Astrocyte of the spinal cord (primary cell): ENCODE data around the gene TRNP1.

Experiments
- DNase-seq: peaks from one replicate; pipeline ENCODE4 v3.0.0; 2011; ENCODE audit warnings: low read depth, low spot score
- H3K4me3 ChIP-seq: 2 replicates; pipeline ENCODE4 v1.5.1; 2011; ENCODE audit warnings: low read depth, mild to moderate bottlenecking, low read length, moderate library complexity
- CTCF ChIP-seq: IDR thresholded peaks from 2 replicates; pipeline ENCODE4 v1.5.1; 2012; ENCODE audit warnings: low read depth, mild to moderate bottlenecking, low read length, inconsistent platforms
- in situ Hi-C: cut with HindIII; loops from 2 replicates; pipeline ENCODE4 v1.10.0; 2017; ENCODE audit warnings: low sequenced_read_pairs

The TRNP1 gene

GRCh38 chr1:27032119-27032461 is 38.6 kb downstream of the TRNP1 start:
- DNase-seq, result no peak
- H3K4me3 ChIP-seq, result peak overlapping the region; percentile 25
- no peak for TF ChIP-seq CTCF
- in situ Hi-C loops, result no loop called here

GRCh38 chr1:27033043-27033746 is 39.7 kb downstream of the TRNP1 start:
- no peak overlapping the region for H3K4me3 ChIP-seq
- TF ChIP-seq CTCF, result no peak
- DNase-seq, result no peak
- in situ Hi-C loops, result no loop called here

GRCh38 chr1:27035344-27035743 is 41.9 kb downstream of the TRNP1 start:
- in situ Hi-C loops, result no loop called here
- no peak for TF ChIP-seq CTCF
- no peak for DNase-seq
- no peak overlapping the region for H3K4me3 ChIP-seq

GRCh38 chr1:27036718-27037117 is 43.2 kb downstream of the TRNP1 start:
- no peak for DNase-seq
- no peak for TF ChIP-seq CTCF
- in situ Hi-C loops, result no loop called here
- no peak overlapping the region for H3K4me3 ChIP-seq

- in situ Hi-C loops, result no loop called here
- no peak for DNase-seq
- no peak for TF ChIP-seq CTCF
- no peak overlapping the region for H3K4me3 ChIP-seq
These were observed 44.0 kb downstream of the TRNP1 start for GRCh38 chr1:27037518-27037917.

GRCh38 chr1:27038020-27038419 is 44.5 kb downstream of the TRNP1 start:
- in situ Hi-C loops, result no loop called here
- TF ChIP-seq CTCF, result no peak
- H3K4me3 ChIP-seq, result no peak overlapping the region
- no peak for DNase-seq

GRCh38 chr1:27042670-27043069 is 49.2 kb downstream of the TRNP1 start:
- DNase-seq, result no peak
- in situ Hi-C loops, result no loop called here
- H3K4me3 ChIP-seq, result no peak overlapping the region
- TF ChIP-seq CTCF, result no peak
